NCI-H446 treated with DMSO at 0.1 percent for 48 hours (cell line): Measurements from ENCODE around the gene GDF15.
"Not testable (repeated sequence)": the region's sequence is repeated elsewhere in the genome, so short reads cannot be mapped to it uniquely, and the experiment has no call there.

ENCODE experiments used
- DNase-seq: peaks from one replicate; lab custom pipeline; 2025; lab: John Stamatoyannopoulos, UW

The GDF15 gene, protein sequence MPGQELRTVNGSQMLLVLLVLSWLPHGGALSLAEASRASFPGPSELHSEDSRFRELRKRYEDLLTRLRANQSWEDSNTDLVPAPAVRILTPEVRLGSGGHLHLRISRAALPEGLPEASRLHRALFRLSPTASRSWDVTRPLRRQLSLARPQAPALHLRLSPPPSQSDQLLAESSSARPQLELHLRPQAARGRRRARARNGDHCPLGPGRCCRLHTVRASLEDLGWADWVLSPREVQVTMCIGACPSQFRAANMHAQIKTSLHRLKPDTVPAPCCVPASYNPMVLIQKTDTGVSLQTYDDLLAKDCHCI

DNA sequence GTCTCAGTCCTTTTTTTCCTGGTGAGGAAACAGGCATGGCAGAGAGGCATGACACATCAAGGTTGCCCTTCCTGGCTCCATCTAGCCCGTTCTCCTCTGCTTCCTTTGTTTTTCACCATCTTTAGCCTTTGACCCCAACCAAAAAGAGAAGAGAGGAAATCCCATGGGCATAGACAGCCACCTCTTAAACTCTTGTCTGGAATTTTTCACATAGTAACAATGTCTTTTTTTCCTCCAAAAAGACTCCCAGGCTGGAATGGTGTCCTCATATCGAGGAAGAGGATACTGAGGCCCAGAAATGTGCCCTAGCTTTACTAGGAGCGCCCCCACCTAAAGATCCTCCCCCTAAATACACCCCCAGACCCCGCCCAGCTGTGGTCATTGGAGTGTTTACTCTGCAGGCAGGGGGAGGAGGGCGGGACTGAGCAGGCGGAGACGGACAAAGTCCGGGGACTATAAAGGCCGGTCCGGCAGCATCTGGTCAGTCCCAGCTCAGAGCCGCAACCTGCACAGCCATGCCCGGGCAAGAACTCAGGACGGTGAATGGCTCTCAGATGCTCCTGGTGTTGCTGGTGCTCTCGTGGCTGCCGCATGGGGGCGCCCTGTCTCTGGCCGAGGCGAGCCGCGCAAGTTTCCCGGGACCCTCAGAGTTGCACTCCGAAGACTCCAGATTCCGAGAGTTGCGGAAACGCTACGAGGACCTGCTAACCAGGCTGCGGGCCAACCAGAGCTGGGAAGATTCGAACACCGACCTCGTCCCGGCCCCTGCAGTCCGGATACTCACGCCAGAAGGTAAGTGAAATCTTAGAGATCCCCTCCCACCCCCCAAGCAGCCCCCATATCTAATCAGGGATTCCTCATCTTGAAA is at the start of gene GDF15:
Gene GDF15 (plus strand): TSS at position 484 of the 868 bp plus-strand sequence. CDS start 32 bp downstream, at position 516.
- no peak for DNase-seq

DNA sequence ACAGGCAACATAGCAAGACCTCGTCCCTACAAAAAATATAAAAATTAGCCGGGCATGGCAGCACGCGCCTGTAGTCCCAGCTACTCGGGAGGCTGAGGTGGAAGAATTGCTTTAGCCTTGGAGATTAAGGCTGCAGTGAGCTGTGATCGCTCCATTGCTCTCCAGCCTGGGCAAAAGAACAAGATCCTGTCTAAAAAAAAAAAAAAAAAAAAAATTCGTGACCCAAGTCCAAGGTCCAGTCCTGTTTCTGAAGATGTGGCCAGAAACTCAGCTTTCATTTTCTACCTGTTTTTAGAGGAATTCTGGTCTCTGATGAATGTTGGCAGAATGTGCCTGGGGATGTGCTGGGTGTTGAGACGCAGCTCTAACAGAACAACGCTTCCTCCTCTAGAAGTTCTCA is 47.4 kb upstream of the GDF15 start:
- no peak for DNase-seq

DNA sequence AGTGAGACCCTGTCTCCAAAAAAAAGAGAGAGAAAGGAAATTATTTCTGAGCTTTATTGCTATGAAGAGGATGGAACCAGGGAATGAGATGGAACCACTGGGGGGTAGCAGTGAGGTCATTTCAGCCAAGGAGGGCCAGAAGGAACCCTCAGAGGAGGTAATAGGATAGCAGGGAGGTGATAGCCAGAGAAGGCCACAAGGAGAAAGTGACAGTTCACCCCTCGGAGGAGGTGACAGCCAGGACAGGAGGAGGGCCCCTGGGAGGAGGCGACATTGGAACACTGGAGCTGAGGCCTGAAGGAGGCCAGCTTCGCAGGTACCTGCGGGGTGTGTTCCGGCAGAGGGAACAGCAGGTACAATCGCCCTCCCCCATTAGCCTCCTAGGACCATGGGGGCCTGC is 46.2 kb upstream of the GDF15 start:
- DNase-seq, result no peak

DNA sequence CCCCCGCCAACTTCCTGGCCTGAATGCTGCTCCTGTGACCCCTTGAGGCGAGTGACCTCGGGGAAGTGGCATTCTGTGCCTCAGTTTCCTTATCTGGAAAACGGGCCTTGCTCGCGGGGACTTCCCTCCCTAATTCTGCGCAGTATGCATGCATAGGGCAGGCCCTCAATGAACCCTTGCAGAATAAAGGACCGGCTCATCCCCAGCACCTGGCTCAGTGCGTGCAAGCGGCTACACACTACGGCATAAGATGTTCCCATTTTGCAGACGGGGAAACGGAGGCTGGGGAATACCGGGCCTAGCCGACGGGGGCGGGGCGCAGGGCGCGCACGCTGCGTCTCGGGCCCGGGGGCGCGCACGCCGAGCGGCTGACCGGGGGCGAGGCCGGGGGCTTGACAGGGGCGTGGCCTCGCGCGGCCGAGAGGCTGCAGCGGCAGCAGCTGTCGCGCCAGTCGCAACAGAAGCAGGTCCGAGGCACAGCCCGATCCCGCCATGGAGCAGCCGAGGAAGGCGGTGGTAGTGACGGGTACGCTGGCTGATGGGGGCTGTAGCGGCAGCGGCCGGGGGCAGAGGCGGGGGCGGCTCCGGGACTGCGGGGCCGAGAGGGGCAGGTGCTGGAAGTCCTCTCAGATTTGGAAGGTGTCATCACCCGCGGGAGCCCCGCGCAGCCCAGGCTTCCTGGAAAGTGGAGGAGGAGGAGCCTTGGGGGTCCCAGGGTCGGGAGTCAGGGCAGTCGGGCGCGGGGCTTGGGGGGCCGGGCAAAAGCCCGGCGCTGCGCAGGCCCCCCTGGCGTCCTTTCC is 45.6 kb upstream of the GDF15 start, which contains the start of gene PGPEP1:
Gene PGPEP1 (plus strand): TSS at position 409 of the 800 bp plus-strand sequence. CDS start 84 bp downstream, at position 493.
- no peak for DNase-seq

DNA sequence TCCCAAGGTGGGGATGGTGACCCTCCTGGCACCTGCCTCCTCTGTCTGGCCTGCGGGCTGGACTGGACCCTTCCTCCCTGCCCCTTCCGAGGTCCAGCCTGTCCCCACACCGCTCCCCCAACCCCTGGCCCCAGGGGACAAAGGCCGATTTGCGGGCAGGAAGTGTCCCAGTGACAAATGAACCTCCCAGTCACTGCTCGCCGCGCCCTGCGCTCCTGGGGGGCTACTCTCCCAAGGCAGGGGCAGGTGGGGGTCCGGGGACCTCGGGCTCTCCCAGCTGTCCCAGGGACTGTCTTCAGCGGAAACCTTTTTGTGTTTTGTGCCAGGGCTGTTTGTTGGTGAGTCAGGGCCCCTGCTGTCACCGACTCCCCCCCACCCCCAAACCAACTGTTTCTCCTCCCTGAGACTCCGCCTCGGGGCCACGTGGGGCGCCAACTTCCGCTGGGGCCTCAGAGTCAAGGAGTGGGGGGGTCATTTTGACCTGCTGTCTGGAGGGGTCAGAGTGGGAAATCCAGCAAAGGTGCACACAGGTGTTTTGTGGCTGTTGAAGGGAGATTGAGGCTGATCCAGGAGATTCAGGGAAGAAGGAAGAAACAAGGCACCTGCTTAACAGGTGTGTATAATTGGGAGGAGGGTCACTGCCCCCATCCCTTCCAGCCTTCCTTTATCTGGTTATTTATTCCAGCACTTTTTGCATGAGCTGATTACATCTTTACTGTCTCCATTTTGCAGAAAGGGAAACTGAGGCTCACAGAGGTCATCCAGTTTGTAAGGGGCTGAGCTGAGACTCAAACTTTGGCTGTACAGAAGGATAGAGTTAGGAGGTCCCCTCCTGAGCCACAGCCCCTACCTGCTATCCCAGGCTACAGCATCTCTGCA is 44.7 kb upstream of the GDF15 start:
- DNase-seq, result no peak

DNA sequence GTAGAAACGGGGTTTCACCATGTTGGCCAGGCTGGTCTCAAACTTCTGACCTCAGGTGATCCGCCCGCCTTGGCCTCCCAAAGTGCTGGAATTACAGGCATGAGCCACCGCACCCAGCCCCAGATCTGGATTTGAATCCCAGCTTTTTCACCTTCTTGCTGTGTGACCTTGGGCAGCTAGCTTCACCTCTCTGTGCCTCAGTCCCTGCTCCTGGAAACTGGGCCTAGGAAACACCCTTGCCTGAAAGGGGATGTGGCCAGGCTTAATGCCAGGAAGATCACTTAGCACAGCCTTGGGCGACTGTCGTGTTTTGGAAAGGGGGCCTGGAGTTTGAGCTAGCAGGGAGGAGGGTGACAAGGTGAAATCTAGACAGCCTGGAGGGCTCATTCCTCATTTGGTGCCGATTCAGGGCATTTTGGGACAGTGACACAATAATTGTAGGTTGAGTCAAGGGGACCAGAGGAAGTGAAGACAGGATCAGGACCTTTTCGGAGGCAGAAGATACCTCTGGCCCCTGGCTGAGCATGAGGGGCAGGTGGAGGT is 43.8 kb upstream of the GDF15 start:
- DNase-seq, result no peak

DNA sequence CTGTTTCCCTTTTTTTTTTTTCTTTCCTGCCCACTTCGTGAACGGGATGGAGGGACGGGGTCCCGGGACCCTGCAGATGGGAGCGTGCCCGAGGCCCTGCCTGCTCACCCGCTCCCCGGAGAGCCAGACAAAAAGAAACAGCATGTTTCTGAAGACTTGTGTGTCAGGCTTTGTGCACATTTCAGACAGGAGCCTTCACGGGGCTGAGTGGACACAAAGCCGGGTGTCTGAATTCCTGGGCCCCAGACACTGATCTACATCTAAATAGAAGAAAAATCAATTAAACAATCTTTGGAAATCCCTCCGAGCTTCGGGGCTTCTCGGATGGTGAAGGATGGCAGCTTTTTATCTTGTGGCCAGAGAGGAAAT is 41.4 kb upstream of the GDF15 start:
- DNase-seq, result no peak

DNA sequence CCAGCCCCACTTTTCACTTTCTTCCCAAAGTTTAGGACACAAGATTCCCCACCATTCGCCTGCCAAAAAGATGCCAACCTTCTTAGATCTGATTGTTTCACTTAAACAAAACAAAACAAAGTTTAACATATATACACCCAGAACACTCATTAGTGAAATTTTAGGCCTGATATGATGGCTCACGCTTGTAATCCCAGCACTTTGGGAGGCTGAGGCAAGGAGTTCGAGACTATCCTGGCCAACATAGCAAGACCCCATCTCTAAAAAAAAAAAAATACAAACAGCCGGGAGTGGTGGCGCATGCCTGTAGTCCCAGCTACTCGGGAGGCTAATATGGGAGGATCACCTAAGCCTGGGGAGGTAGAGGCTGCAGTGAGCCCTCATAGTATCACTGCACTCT is 40.7 kb upstream of the GDF15 start:
- DNase-seq, result no peak

DNA sequence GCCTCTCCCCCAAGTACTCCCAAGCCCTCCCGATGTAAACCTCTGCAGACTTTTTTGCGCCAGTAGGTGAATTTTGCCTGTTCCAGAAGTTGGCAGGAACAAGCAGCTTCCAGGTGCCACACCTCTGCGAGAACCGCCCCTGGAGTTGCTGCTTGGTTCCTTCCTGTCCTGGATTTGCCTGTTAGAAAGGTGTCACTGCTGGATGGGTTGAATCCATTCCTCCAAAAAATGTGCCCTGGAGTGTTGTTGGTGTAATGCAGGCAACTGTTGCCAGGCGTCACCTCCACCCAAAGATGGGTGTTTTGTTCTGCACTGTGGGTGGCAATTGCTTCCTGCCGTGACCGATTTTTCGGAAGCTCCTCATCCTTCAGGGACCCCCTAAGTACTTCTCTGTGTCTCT is 39.9 kb upstream of the GDF15 start:
- no peak for DNase-seq

DNA sequence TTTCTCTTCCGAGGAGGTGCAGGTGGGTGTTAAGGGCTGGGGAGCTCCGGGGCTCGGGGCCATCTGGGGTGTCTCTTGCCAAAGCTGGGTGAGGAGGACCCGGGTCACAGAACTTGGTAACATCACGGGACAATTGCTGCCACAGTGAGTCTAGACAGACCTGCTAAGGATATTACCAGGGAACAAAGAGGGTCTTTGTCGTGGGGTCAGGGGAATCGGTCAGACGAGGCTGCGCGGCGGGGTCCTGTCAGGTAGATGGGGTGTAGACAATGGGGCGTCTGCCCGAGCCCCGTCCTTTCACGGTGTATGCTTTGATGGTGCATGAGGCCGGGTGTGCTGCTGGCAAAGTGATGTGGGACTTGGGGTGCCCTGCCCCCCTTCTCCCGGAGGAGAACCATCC is 37.8 kb upstream of the GDF15 start:
- DNase-seq, result no peak

DNA sequence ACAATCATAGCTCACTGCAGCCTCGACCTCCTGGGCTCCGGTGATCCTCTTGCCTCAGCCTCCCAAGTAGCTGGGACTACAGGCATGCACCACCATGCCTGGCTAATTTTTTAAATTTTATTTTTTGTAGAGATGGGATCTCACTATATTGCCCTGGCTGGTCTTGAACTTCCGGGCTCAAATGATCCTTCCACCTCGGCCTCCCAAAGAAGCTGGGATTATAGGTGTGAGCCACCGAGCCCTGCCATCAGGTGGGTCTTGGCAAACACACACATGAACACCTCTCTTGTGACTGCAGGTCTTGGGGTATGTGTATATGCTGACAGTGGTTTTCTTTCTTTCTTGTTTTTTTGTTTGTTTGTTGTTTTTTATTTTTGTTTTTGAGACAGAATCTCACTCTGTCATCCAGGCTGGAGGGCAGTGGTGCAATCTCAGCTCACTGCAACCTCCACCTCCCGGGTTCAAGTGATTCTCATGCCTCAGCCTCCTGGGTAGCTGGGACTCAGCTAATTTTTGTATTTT is 37.1 kb upstream of the GDF15 start:
- DNase-seq, result not testable (repeated sequence)

DNA sequence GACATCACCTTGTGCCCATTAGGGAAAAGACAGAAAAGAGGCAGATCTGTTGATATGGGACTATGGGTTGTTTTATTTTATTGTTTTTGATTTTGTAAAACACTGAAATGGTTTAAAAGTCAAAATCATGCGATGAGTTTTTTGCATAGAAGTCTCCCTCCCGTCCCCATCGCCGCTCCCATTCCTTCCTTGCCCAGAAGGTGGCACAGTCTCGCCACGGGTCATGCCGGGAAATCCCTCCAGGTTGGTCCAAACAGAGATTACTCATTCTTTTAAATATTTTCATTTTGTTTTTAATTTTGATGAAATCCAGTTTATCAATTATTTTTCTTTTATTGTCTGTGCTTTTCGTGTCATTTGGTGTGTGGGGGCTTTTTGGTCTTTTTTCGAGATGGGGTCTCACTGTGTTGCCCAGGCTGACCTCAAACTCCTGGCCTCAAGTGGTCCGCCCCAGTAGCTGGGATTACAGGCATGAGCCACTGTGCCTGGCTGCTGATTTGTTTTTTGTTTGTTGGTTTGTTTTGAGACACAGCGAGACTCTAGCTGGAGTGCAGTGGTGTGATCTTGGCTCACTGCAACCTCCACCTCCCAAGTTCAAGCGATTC is 36.3 kb upstream of the GDF15 start:
- DNase-seq, result no peak

DNA sequence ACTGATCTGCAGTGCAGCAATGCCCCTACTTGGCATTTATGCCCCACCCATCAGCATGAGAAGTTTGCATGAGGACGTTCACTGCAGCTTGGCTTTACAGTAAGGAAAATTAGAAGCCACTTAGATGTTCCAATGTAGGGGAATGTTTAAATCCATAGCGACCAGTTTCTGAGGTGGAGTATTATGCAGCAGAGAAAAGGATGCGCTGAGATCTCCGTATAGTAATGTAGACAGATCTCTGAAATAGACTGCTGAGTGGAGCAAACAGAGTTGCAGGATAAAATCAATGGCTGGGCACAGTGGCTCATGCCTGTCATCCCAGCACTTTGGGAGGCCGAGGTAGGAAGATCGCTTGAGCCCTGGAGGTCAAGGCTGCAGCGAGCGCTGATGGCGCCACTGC is 35.5 kb upstream of the GDF15 start:
- no peak for DNase-seq

DNA sequence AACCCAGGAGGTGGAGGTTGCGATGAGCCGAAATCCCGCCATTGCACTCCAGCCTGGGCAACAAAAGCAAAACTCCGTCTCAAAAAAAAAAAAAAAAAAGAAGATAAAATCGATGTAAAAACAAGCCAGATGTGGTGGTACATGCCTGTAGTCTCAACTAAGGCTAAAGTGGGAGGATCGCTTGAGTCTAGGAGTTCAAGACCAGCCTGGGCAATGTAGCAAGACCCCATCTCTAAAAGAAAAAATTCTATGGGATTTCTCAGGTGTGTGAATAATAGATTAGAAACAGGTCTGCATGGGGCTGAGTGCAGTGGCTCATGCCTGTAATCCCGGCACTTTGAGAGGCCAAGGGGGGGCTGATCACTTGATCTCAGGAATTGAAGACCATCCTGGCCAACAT is 34.4 kb upstream of the GDF15 start:
- DNase-seq, result no peak

DNA sequence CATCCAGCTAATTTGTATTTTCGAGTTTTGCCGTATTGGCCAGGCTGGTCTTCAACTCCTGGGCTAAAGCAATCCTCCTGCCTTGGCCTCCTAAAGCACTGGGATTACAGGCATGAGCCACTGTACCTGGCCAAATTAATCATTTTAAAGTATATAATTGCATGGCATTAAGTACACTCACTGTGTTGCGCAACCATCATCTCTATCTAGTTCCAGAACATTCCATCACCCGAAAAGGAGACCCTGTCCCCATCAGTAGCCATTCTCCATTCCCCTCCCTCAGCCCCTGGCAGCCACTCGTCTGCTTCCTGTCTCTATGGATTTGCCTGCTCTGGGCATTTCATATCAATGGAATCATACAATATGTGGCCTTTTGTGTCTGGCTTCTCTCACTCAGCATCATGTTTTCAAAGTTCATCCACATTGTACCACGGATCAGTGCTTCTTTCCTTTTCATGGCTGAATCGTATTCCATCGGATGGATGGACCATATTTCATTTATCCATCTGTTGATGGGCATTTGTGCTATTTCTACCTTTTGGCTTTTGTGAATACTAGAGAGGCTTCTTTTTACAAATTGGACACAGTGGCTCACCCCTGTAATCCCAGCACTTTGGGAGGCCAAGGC is 32.5 kb upstream of the GDF15 start:
- DNase-seq, result no peak

DNA sequence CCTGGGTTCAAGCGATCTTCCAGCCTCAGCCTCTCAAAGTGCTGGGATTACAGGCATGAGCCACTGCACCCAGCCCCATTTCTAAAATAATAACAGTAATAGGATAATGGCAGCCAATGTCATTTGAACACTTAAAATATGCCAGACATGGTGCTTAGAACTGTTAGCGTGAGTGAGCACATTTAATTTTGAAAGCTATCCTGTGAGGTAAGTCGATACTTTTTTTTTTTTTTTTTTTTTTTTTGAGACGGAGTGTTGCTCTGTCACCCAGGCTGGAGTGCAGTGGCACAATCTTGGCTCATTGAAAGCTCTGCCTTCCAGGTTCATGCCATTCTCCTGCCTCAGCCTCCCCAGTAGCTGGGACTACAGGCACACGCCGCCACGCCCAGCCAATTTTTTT is 31.2 kb upstream of the GDF15 start:
- not testable (repeated sequence) for DNase-seq

DNA sequence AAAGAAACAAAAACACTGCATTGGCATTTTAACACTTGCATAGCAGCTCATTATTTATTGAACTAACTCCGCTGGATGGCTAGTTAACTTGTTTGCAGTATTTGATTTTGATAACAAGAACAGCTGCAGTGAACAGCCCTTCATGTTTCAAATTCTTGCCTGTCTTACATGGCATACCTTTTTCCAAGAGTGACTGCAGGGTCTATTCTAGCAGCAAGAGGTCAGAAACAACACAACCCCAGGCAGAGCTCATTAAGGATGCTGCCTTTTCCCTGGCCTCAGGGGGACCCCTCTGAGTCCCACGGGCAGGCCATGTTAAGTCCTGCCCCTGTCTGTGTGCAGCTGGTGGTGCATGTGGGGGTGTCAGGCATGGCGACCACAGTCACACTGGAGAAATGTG is 28.9 kb upstream of the GDF15 start:
- DNase-seq, result no peak

DNA sequence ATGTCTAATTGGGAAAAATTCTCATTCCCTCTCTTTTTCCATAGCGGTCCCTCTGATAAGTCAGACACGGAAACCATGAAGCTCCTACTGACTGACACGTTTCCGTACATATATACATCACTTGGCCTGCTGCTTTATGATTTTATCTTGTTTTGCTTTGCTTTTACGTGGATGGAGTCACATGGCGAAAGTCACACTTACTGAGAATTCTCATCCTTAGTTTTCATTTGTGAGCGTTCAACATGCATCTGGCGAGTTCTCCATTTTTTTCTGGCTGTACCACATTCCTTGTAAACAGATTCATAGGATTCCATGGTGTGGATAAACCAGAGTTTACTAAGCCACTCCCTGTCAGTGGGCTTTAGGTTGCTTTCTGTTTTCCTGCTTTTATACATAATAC is 24.3 kb upstream of the GDF15 start:
- no peak for DNase-seq

DNA sequence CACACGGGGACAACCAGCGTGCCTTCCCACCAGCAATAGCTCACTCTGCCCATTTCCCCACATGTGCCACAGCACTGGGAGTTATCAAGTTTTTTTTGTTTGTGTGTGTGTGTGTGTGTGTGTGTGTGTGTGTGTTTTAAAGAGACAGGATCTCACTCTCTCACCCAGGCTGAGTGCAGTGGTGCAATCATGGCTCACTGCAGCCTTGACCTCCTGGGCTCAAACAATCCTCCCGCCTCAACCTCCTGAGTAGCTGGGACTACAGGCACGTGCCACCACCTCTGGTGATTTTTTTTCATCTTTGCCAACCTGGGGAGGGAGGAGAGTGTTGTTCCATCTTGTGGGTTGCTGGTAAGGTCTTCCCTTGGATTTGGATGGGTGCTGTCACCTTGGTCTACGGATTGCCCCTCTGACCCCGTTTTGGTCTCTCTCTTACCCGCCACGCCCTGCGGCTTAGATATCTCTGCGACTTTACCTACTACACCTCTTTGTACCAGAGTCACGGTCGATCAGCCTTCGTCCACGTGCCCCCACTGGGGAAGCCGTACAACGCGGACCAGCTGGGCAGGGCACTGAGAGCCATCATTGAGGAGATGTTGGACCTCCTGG is 22.9 kb upstream of the GDF15 start:
- no peak for DNase-seq

DNA sequence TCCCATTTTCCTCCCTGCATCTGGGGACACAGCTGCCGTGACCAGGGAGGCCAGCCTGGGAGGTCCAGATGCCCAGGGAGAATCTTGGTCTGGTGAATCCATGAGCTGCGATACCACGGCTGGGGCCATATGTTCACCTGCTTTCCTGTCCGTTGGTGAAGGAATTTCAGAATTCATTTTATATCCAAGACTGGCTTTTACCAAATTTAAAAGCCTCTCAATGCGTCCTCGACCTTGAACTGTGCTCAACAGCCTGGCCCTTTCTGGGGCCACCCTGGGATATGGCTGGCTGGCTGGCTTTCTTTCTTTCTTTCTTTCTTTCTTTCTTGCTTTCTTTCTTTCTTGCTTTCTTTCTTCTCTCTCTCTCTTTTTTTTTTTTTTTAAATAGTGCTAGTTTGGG is 22.2 kb upstream of the GDF15 start:
- DNase-seq, result no peak
